HL-60 (cell line): ENCODE measurements around the gene SLC39A10.

Experiments used
- DNase-seq, 2 experiments: peaks; one replicate each; pipeline ENCODE4 v3.0.0-alpha.2; 2010 to 2020; ENCODE audit warnings: low read depth in 1 of 2, low spot score in 1 of 2
- H3K27ac ChIP-seq: fragments of 250-450 bp; sonication (Bioruptor Pico); replicated peaks from 2 replicates; pipeline ENCODE4 v1.5.1; 2020; ENCODE audit warnings: mild to moderate bottlenecking, moderate library complexity
- H3K27me3 ChIP-seq: fragments of 250-450 bp; sonication (Bioruptor Pico); 2 replicates; pipeline ENCODE4 v1.5.1; 2021; ENCODE audit warnings: mild to moderate bottlenecking, moderate library complexity; ENCODE audit not compliant: insufficient read depth, poor library complexity, severe bottlenecking
- H3K4me3 ChIP-seq: replicated peaks from 2 replicates; pipeline ENCODE4 v1.5.1; 2011; ENCODE audit warnings: mild to moderate bottlenecking, control low read depth, low read length; ENCODE audit not compliant: insufficient read depth
- CTCF ChIP-seq: IDR thresholded peaks from one replicate; pipeline ENCODE4 v1.5.1; 2011; ENCODE audit warnings: low read length, control low read depth, inconsistent platforms; ENCODE audit not compliant: insufficient read depth
- GABPA ChIP-seq: IDR thresholded peaks from 2 replicates; pipeline ENCODE4 v1.6.1; 2012; ENCODE audit warnings: low read depth
- POLR2AphosphoS5 ChIP-seq: IDR thresholded peaks from 2 replicates; pipeline ENCODE4 v1.6.1; 2012; ENCODE audit warnings: low read depth
- REST ChIP-seq: IDR thresholded peaks from 2 replicates; pipeline ENCODE4 v1.6.1; 2012; ENCODE audit warnings: low read depth; ENCODE audit not compliant: insufficient replicate concordance
- SPI1 ChIP-seq: IDR thresholded peaks from 2 replicates; pipeline ENCODE4 v1.6.1; 2012; ENCODE audit warnings: low read depth, mild to moderate bottlenecking, borderline replicate concordance

SLC39A10 gene

GRCh38 chr2:195769975-195770374 lies 112.9 kb downstream of the SLC39A10 start:
- DNase-seq = no peak
- no peak for TF ChIP-seq REST
- TF ChIP-seq CTCF = no peak
- TF ChIP-seq GABPA = no peak
- TF ChIP-seq SPI1 = no peak
- TF ChIP-seq POLR2AphosphoS5 = no peak

DNA sequence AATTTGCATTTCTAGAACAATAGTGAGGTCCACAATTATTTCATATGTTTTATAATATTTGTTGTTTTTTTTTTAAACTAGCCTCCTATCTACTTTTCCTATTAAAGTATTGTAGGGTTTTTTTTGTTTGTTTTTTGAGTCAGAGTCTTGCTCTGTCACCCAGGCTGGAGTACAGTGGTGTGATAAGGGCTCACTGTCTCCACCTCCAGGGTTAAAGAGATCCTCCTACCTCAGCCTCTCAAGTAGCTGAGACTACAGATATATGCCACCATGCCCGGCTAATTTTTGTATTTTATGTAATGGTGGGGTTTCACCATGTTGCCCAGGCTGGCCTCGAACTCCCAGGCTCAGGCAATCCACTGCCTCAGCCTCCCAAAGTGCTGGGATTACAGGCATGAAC lies 122.5 kb downstream of the SLC39A10 start:
- DNase-seq = no peak
- H3K4me3 ChIP-seq = no peak overlapping the region
- TF ChIP-seq CTCF (no peak), POLR2AphosphoS5 (no peak), SPI1 (no peak), GABPA (no peak), REST (no peak)

More at GRCh38 chr2:195769975-195770374, 112.9 kb downstream of the SLC39A10 start:
- H3K4me3 ChIP-seq = no peak overlapping the region
- H3K27me3 ChIP-seq = no peaks in the 10 kb centered on the region
- H3K27ac ChIP-seq = no peak overlapping the region

GRCh38 chr2:195782156-195782555 lies 125.1 kb downstream of the SLC39A10 start:
- Histone ChIP-seq H3K4me3 (no peak overlapping the region), H3K27me3 (no peaks in the 10 kb centered on the region), H3K27ac (no peak overlapping the region)
- DNase-seq = no peak
- TF ChIP-seq SPI1 (no peak), POLR2AphosphoS5 (no peak)

More for the DNA sequence above, 122.5 kb downstream of the SLC39A10 start:
- H3K27me3 ChIP-seq = no peaks in the 10 kb centered on the region
- no peak overlapping the region for H3K27ac ChIP-seq
